Omental fat pad (tissue), 4 donors: ENCODE data around the gene ASCL1. TPM values are rescaled to one million over a fixed set of nuclear protein-coding genes. Genes with fewer than 3 reads are reported as not detected.

Experiments used
- ATAC-seq: fragments of 150-250 bp; one replicate; pipeline ENCODE4 v1.9.1; 2016; ENCODE audit warnings: mild to moderate bottlenecking, moderate library complexity; ENCODE audit not compliant: low FRiP score
- DNase-seq: peaks from one replicate; pipeline ENCODE4 v3.0.0-alpha.2; 2019; ENCODE audit warnings: low spot score
- total RNA-seq, 4 donors: library from RNA; depleted of rRNA; stranded (reverse); fragments of >200 nt; gene quantifications; one replicate each; pipeline ENCODE4 v1.1.0, GENCODE V29; 2016
- TF ChIP-seq, protein P1 (sequence below), 3 donors: fragments of 450-650 bp; IDR thresholded peaks; one replicate each; pipeline ENCODE4 v1.5.1; 2016 to 2017; ENCODE audit warnings: antibody characterized with exemption in 3 of 3, mild to moderate bottlenecking in 3 of 3, moderate library complexity in 2 of 3

Gene ASCL1
- total RNA-seq, 4 donors from 2014 or later = 1.4 TPM; not detected in 3

DNA sequence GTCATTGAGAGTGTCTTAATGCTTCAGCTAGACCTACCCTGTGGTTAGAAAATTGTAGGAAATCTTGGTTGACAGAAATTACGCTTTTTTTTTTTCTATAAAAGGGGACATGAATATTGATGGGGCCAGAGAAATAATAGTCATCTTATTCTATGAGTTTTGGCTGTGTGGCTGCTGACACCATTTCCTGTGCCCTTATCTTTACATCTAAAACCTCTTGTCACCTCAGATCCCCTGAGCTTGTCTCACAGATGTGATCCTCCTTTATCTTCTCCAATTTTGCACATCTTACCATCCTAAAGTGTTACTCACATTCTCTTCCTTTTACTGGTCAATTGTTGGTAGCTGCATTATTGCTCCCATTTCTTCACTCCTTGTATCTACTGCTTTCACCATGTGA, 36.1 kb downstream of the ASCL1 start:
- TF ChIP-seq, protein P1, sequence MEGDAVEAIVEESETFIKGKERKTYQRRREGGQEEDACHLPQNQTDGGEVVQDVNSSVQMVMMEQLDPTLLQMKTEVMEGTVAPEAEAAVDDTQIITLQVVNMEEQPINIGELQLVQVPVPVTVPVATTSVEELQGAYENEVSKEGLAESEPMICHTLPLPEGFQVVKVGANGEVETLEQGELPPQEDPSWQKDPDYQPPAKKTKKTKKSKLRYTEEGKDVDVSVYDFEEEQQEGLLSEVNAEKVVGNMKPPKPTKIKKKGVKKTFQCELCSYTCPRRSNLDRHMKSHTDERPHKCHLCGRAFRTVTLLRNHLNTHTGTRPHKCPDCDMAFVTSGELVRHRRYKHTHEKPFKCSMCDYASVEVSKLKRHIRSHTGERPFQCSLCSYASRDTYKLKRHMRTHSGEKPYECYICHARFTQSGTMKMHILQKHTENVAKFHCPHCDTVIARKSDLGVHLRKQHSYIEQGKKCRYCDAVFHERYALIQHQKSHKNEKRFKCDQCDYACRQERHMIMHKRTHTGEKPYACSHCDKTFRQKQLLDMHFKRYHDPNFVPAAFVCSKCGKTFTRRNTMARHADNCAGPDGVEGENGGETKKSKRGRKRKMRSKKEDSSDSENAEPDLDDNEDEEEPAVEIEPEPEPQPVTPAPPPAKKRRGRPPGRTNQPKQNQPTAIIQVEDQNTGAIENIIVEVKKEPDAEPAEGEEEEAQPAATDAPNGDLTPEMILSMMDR (IDR thresholded peaks at IDR 0.05) = no peak
- DNase-seq (no peak), ATAC-seq (no peak)

DNA sequence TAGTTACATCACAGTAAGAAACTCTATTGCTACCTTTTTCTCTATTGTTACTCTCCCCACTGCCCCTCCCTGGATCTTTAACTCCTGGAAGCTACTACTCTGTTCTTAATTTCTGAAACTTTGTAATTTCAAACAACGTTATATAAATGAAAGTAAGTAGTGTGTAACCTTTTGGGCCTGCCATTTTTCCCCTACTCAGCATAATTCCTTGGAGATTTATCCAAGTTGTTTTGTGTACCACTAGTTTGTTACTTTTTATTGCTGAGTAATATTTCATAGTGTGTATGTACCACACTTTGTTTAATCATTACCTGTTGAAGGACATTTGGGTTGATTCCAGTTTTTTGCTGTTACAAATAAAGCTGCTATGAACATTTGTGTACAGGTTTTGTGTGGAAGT, 37.9 kb downstream of the ASCL1 start:
- DNase-seq = no peak
- TF ChIP-seq, protein P1 (IDR thresholded peaks at IDR 0.05) = no peak
- no peak for ATAC-seq

Other genes with a start within 250 kb of the ASCL1 start
- under 1 TPM in 1 of 4 donors, not detected in 3; 0.74 TPM for gene PAH, start 40.4 kb upstream of the ASCL1 start, total RNA-seq